Activated CD8-positive, alpha-beta memory T cell treated with anti-CD3 and anti-CD28 coated beads for 1 hour (primary cell): ENCODE results near the gene AMFR.

Source experiments
- DNase-seq, 2 donors: peaks; one replicate each; pipeline ENCODE4 v3.0.0-alpha.2; 2020; ENCODE audit warnings: low read depth in 1 of 2; ENCODE audit errors: extremely low read depth in 1 of 2

AMFR gene

GRCh38 chr16:56424404-56424764 lies 961 bp downstream of the AMFR start:
- no peak for DNase-seq

GRCh38 chr16:56423584-56424403 lies 1.6 kb downstream of the AMFR start:
- DNase-seq, result no peak

- DNase-seq, result no peak
Measured at GRCh38 chr16:56422896-56423441, 2.4 kb downstream of the AMFR start.

GRCh38 chr16:56421976-56422669 lies 3.2 kb downstream of the AMFR start:
- no peak for DNase-seq

GRCh38 chr16:56421313-56421712 lies 4.0 kb downstream of the AMFR start:
- DNase-seq, result no peak

GRCh38 chr16:56420613-56421012 lies 4.7 kb downstream of the AMFR start:
- no peak for DNase-seq

- DNase-seq, result no peak
Measured at GRCh38 chr16:56419740-56420548, 5.4 kb downstream of the AMFR start.

- no peak for DNase-seq
Measured at GRCh38 chr16:56417138-56417537, 8.2 kb downstream of the AMFR start.

- no peak for DNase-seq
Measured at GRCh38 chr16:56415875-56416274, 9.5 kb downstream of the AMFR start.

- no peak for DNase-seq
Measured at GRCh38 chr16:56414366-56414765, 11.0 kb downstream of the AMFR start.

GRCh38 chr16:56413381-56413780 lies 12.0 kb downstream of the AMFR start:
- no peak for DNase-seq

- no peak for DNase-seq
Measured at GRCh38 chr16:56411624-56412023, 13.7 kb downstream of the AMFR start.

GRCh38 chr16:56411123-56411522 lies 14.2 kb downstream of the AMFR start:
- no peak for DNase-seq

- DNase-seq, result no peak
Measured at GRCh38 chr16:56409195-56409594, 16.1 kb downstream of the AMFR start.

- no peak for DNase-seq
Measured at GRCh38 chr16:56408379-56409098, 16.8 kb downstream of the AMFR start.

GRCh38 chr16:56405977-56406672 lies 19.2 kb downstream of the AMFR start:
- no peak for DNase-seq

GRCh38 chr16:56401482-56401881 lies 23.9 kb downstream of the AMFR start:
- DNase-seq, result no peak

- DNase-seq, result no peak
Measured at GRCh38 chr16:56400458-56400857, 24.9 kb downstream of the AMFR start.

- DNase-seq, result no peak
Measured at GRCh38 chr16:56399486-56399885, 25.9 kb downstream of the AMFR start.

- DNase-seq, result no peak
Measured at GRCh38 chr16:56399047-56399446, 26.3 kb downstream of the AMFR start.
